Loucy (cell line): ENCODE measurements around the gene LRRC53.

ENCODE experiments used
- H2AFZ ChIP-seq: fragments of 200-600 bp; sonication (generic); 2 replicates; pipeline ENCODE4 v1.6.0; 2016; ENCODE audit warnings: antibody characterized with exemption, mild to moderate bottlenecking, low read length, moderate library complexity
- H3F3A ChIP-seq: fragments of 200-600 bp; 2 replicates; pipeline ENCODE4 v1.6.0; 2016; ENCODE audit warnings: antibody characterized with exemption, low read depth, mild to moderate bottlenecking
- H3K27me3 ChIP-seq: fragments of 200-600 bp; sonication (generic); 2 replicates; pipeline ENCODE4 v1.6.1; 2014; ENCODE audit warnings: low read length, mild to moderate bottlenecking; ENCODE audit not compliant: insufficient read depth, poor library complexity, severe bottlenecking
- H3K36me3 ChIP-seq: fragments of 200-600 bp; sonication (generic); 2 replicates; pipeline ENCODE4 v1.6.1; 2016; ENCODE audit warnings: low read length; ENCODE audit not compliant: insufficient read depth
- H3K4me1 ChIP-seq: fragments of 200-600 bp; sonication (generic); 2 replicates; pipeline ENCODE4 v1.5.1; 2014; ENCODE audit warnings: low read length, mild to moderate bottlenecking; ENCODE audit not compliant: insufficient read depth, poor library complexity, severe bottlenecking
- H3K4me2 ChIP-seq: fragments of 200-600 bp; sonication (generic); 2 replicates; pipeline ENCODE4 v1.6.0; 2014; ENCODE audit warnings: antibody characterized with exemption, low read length, low read depth, mild to moderate bottlenecking; ENCODE audit not compliant: poor library complexity, severe bottlenecking
- H3K4me3 ChIP-seq: fragments of 200-600 bp; sonication (generic); 2 replicates; pipeline ENCODE4 v1.5.1; 2014; ENCODE audit warnings: low read length, mild to moderate bottlenecking, mixed read lengths; ENCODE audit not compliant: poor library complexity, severe bottlenecking
- H3K79me2 ChIP-seq: fragments of 200-600 bp; sonication (generic); 2 replicates; pipeline ENCODE4 v1.6.1; 2014; ENCODE audit warnings: low read length; ENCODE audit not compliant: insufficient read depth
- H3K9ac ChIP-seq: fragments of 200-600 bp; sonication (generic); 2 replicates; pipeline ENCODE4 v1.6.0; 2014; ENCODE audit warnings: mild to moderate bottlenecking, low read depth, low read length, moderate library complexity; ENCODE audit not compliant: poor library complexity, severe bottlenecking
- H3K9me2 ChIP-seq: fragments of 200-600 bp; sonication (generic); replicated peaks from 2 replicates; pipeline ENCODE4 v1.6.1; 2016; ENCODE audit warnings: low read depth, low read length, mixed read lengths
- H3K9me3 ChIP-seq: fragments of 200-600 bp; sonication (generic); 2 replicates; pipeline ENCODE4 v1.6.1; 2014; ENCODE audit warnings: mild to moderate bottlenecking, antibody characterized with exemption, low read length, low read depth; ENCODE audit not compliant: insufficient read depth
- H4K20me1 ChIP-seq: fragments of 200-600 bp; sonication (generic); 2 replicates; pipeline ENCODE4 v1.6.0; 2014; ENCODE audit warnings: antibody characterized with exemption, low read length, mild to moderate bottlenecking; ENCODE audit not compliant: insufficient read depth, poor library complexity, severe bottlenecking
- CTCF ChIP-seq: fragments of 200-600 bp; sonication (generic); conservative IDR thresholded peaks from 2 replicates; pipeline ENCODE4 v1.5.1; 2014; ENCODE audit warnings: mild to moderate bottlenecking, antibody characterized with exemption, low read length
- EZH2phosphoT487 ChIP-seq: fragments of 200-600 bp; IDR thresholded peaks from 2 replicates; pipeline ENCODE4 v1.6.1; 2018; ENCODE audit warnings: antibody characterized with exemption, mild to moderate bottlenecking, moderate library complexity, borderline replicate concordance

LRRC53 gene

GRCh38 chr1:74465193-74465681 lies 47.2 kb downstream of the LRRC53 start:
- H3K9me2 ChIP-seq: no peaks in the 10 kb centered on the region
- no peaks in the 10 kb centered on the region for H4K20me1 ChIP-seq
- no peak overlapping the region for H2AFZ ChIP-seq
- no peaks in the 10 kb centered on the region for H3K27me3 ChIP-seq
- H3K4me3 ChIP-seq: no peak overlapping the region
- no peak overlapping the region for H3K4me2 ChIP-seq
- no peaks in the 10 kb centered on the region for H3F3A ChIP-seq
- H3K9ac ChIP-seq: no peak overlapping the region
- H3K9me3 ChIP-seq: no peaks in the 10 kb centered on the region
- TF ChIP-seq CTCF (no peak), EZH2phosphoT487 (no peak)
- H3K4me1 ChIP-seq: no peaks in the 10 kb centered on the region
- no peaks in the 10 kb centered on the region for H3K36me3 ChIP-seq
- H3K79me2 ChIP-seq: no peaks in the 10 kb centered on the region

GRCh38 chr1:74464037-74464436 lies 48.4 kb downstream of the LRRC53 start:
- Histone ChIP-seq H4K20me1 (no peaks in the 10 kb centered on the region), H2AFZ (no peak overlapping the region), H3K9ac (no peak overlapping the region), H3K4me2 (no peak overlapping the region), H3K9me3 (no peaks in the 10 kb centered on the region), H3K4me3 (no peak overlapping the region), H3K9me2 (no peaks in the 10 kb centered on the region), H3K79me2 (no peaks in the 10 kb centered on the region), H3K4me1 (no peaks in the 10 kb centered on the region), H3K27me3 (no peaks in the 10 kb centered on the region), H3F3A (no peaks in the 10 kb centered on the region), H3K36me3 (no peaks in the 10 kb centered on the region)
- TF ChIP-seq EZH2phosphoT487 (no peak), CTCF (no peak)

- Histone ChIP-seq H3K4me2 (no peak overlapping the region), H3K36me3 (no peaks in the 10 kb centered on the region), H4K20me1 (no peaks in the 10 kb centered on the region), H2AFZ (no peak overlapping the region), H3K9me3 (no peaks in the 10 kb centered on the region), H3K9me2 (no peaks in the 10 kb centered on the region), H3K4me1 (no peaks in the 10 kb centered on the region), H3K79me2 (no peaks in the 10 kb centered on the region), H3K9ac (no peak overlapping the region), H3K4me3 (no peak overlapping the region), H3K27me3 (no peaks in the 10 kb centered on the region), H3F3A (no peaks in the 10 kb centered on the region)
- TF ChIP-seq EZH2phosphoT487 (no peak), CTCF (no peak)
Observed at GRCh38 chr1:74463333-74463988, 49.0 kb downstream of the LRRC53 start.
